Measurements from ENCODE around the gene DKK3.

DKK3 gene

GRCh38 chr11:11965656-11966353, 42.6 kb downstream of the DKK3 start:
- FAIRE-seq = no peak

- no peak for FAIRE-seq
These were observed 43.2 kb downstream of the DKK3 start for GRCh38 chr11:11965192-11965591.

GRCh38 chr11:11964774-11965150, 43.7 kb downstream of the DKK3 start:
- no peak for FAIRE-seq

- no peak for FAIRE-seq
These were observed 44.3 kb downstream of the DKK3 start for GRCh38 chr11:11963842-11964773.

- no peak for FAIRE-seq
These were observed 45.4 kb downstream of the DKK3 start for GRCh38 chr11:11963067-11963466.

GRCh38 chr11:11961399-11962028, 46.9 kb downstream of the DKK3 start:
- FAIRE-seq = no peak

- no peak for FAIRE-seq
These were observed 47.7 kb downstream of the DKK3 start for GRCh38 chr11:11960687-11961086.

GRCh38 chr11:11959601-11960000, 48.8 kb downstream of the DKK3 start:
- FAIRE-seq = no peak

GRCh38 chr11:11958403-11959231, 49.8 kb downstream of the DKK3 start:
- no peak for FAIRE-seq

GRCh38 chr11:11956006-11956405, 52.4 kb downstream of the DKK3 start:
- FAIRE-seq = no peak

GRCh38 chr11:11952036-11952435, 56.4 kb downstream of the DKK3 start:
- FAIRE-seq = no peak

- no peak for FAIRE-seq
These were observed 58.9 kb downstream of the DKK3 start for GRCh38 chr11:11949482-11949881.

GRCh38 chr11:11948242-11948947, 60.0 kb downstream of the DKK3 start:
- FAIRE-seq = no peak

- no peak for FAIRE-seq
These were observed 60.6 kb downstream of the DKK3 start for GRCh38 chr11:11947825-11948224.

GRCh38 chr11:11946878-11947277, 61.5 kb downstream of the DKK3 start:
- no peak for FAIRE-seq

- no peak for FAIRE-seq
These were observed 62.2 kb downstream of the DKK3 start for GRCh38 chr11:11946180-11946579.

- FAIRE-seq = no peak
These were observed 64.0 kb downstream of the DKK3 start for GRCh38 chr11:11944444-11944843.

GRCh38 chr11:11942668-11943067, 65.8 kb downstream of the DKK3 start:
- FAIRE-seq = no peak

GRCh38 chr11:11940551-11940950, 67.9 kb downstream of the DKK3 start:
- FAIRE-seq = no peak

GRCh38 chr11:11937957-11938356, 70.5 kb downstream of the DKK3 start:
- FAIRE-seq = no peak

GRCh38 chr11:11937433-11937832, 71.0 kb downstream of the DKK3 start:
- FAIRE-seq = peak; percentile 6

- FAIRE-seq = no peak
These were observed 72.9 kb downstream of the DKK3 start for GRCh38 chr11:11935536-11935935.

Data from A204.1 (cell line).